Measurements from ENCODE around the gene HOXB9.

Gene HOXB9

GRCh38 chr17:48583708-48584222 is 42.4 kb downstream of the HOXB9 start:
- Histone ChIP-seq H3K36me3 (ENCODE audit: control insufficient read depth in 2 of 2, insufficient read depth in 2 of 2, low read length in 2 of 2) (peaks cover 0 to 3% of the 10 kb centered on the region in 2 donors), H3K9ac (ENCODE audit: low read depth in 1 of 2, low read length in 2 of 2) (no peak overlapping the region), H3K9me3 (ENCODE audit: control insufficient read depth in 2 of 2, low read length in 2 of 2) (no peaks in the 10 kb centered on the region), H3K27ac (ENCODE audit: low read depth in 2 of 2, low read length in 2 of 2) (peak overlapping the region in 1 of 2 donors; percentile 38), H3K27me3 (ENCODE audit: control insufficient read depth in 2 of 2, insufficient read depth in 2 of 2, low read length in 2 of 2) (peaks cover 2 to 4% of the 10 kb centered on the region in 2 donors), H3K4me3 (ENCODE audit: low read length in 2 of 2) (no peak overlapping the region), H3K4me1 (ENCODE audit: control insufficient read depth in 2 of 2, insufficient read depth in 2 of 2, low read length in 2 of 2) (peaks cover 39 to 61% of the 10 kb centered on the region in 2 donors)

GRCh38 chr17:48582750-48583069 is 43.4 kb downstream of the HOXB9 start:
- Histone ChIP-seq H3K27ac (ENCODE audit: low read depth in 2 of 2, low read length in 2 of 2) (peak overlapping the region; percentile 75 to 83), H3K9ac (ENCODE audit: low read depth in 1 of 2, low read length in 2 of 2) (peak overlapping the region in 1 of 2 donors; percentile 27), H3K36me3 (ENCODE audit: control insufficient read depth in 2 of 2, insufficient read depth in 2 of 2, low read length in 2 of 2) (peaks cover 0 to 3% of the 10 kb centered on the region in 2 donors), H3K27me3 (ENCODE audit: control insufficient read depth in 2 of 2, insufficient read depth in 2 of 2, low read length in 2 of 2) (peaks cover 2 to 4% of the 10 kb centered on the region in 2 donors), H3K9me3 (ENCODE audit: control insufficient read depth in 2 of 2, low read length in 2 of 2) (no peaks in the 10 kb centered on the region), H3K4me1 (ENCODE audit: control insufficient read depth in 2 of 2, insufficient read depth in 2 of 2, low read length in 2 of 2) (peaks cover 42 to 57% of the 10 kb centered on the region in 2 donors), H3K4me3 (ENCODE audit: low read length in 2 of 2) (peak overlapping the region; percentile 55 to 69)

DNA sequence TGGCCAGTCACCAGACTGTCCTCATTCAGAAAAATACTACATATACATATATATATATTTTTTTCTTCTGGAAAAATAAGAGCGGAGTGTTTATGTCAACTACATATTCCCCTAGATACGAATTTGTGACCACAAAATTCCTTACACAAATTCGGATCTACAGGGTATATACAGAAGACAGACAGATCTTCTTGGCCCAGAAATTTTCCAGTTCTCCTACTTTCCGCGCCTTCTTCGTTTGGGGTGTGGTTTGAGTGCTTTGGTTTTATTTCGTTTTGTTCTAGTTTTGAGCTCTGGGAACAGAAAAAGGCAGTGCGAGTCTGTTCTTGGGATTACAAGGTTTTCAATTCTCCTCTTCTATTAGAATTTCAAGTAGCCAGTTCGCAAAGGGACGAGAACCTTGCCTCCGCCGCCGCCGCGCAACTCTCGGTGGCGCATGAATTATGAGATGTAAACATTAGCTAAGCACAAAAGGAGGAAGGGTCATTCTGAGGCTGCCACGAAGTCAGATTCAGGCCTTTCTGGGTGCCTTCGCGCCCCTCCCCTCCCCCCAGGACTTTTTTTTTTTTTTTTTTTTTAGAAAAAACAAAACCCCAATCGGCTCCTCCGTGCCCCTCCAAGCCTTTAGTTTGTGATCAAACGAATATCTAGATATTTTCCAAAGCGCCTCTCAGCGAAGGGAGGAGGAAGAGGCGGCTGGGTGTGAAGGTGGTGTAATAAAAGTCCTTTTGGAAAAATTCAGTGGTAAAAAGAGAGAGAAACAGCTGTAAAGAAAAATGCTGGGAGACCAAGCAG is 46.2 kb downstream of the HOXB9 start:
- peaks cover 48% of the 10 kb centered on the region in 2 donors for H3K4me1 ChIP-seq (ENCODE audit: control insufficient read depth in 2 of 2, insufficient read depth in 2 of 2, low read length in 2 of 2)
- H3K9me3 ChIP-seq (ENCODE audit: control insufficient read depth in 2 of 2, low read length in 2 of 2) = no peaks in the 10 kb centered on the region
- peak overlapping the region; percentile 75 to 83 for H3K27ac ChIP-seq (ENCODE audit: low read depth in 2 of 2, low read length in 2 of 2)
- H3K9ac ChIP-seq (ENCODE audit: low read depth in 1 of 2, low read length in 2 of 2) = peak overlapping the region; percentile 41
- peaks cover 2 to 4% of the 10 kb centered on the region in 2 donors for H3K27me3 ChIP-seq (ENCODE audit: control insufficient read depth in 2 of 2, insufficient read depth in 2 of 2, low read length in 2 of 2)
- peaks cover 0 to 3% of the 10 kb centered on the region in 2 donors for H3K36me3 ChIP-seq (ENCODE audit: control insufficient read depth in 2 of 2, insufficient read depth in 2 of 2, low read length in 2 of 2)
- H3K4me3 ChIP-seq (ENCODE audit: low read length in 2 of 2) = peak overlapping the region; percentile 4 to 69

DNA sequence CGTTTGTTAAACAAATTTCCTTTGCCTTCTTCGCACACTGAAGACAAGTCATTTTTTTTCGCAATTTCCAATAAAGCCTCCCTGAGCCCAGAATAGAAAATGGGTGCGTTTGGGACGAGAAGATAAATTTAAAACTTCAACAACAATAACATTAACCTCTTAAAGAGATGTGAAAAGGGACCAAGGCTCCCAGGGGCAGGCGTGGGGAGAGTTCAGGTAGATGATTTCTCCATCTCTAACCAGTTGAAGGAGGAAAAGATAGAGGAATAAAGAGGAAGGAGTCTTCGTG is 46.7 kb downstream of the HOXB9 start:
- H3K27me3 ChIP-seq (ENCODE audit: control insufficient read depth in 2 of 2, insufficient read depth in 2 of 2, low read length in 2 of 2) = peaks cover 2 to 4% of the 10 kb centered on the region in 2 donors
- H3K9me3 ChIP-seq (ENCODE audit: control insufficient read depth in 2 of 2, low read length in 2 of 2) = no peaks in the 10 kb centered on the region
- H3K4me1 ChIP-seq (ENCODE audit: control insufficient read depth in 2 of 2, insufficient read depth in 2 of 2, low read length in 2 of 2) = peaks cover 44 to 48% of the 10 kb centered on the region in 2 donors
- peaks cover 0 to 3% of the 10 kb centered on the region in 2 donors for H3K36me3 ChIP-seq (ENCODE audit: control insufficient read depth in 2 of 2, insufficient read depth in 2 of 2, low read length in 2 of 2)
- H3K9ac ChIP-seq (ENCODE audit: low read depth in 1 of 2, low read length in 2 of 2) = peak overlapping the region in 1 of 2 donors; percentile 17
- H3K27ac ChIP-seq (ENCODE audit: low read depth in 2 of 2, low read length in 2 of 2) = peak overlapping the region; percentile 59 to 83
- H3K4me3 ChIP-seq (ENCODE audit: low read length in 2 of 2) = peak overlapping the region in 1 of 2 donors; percentile 75

GRCh38 chr17:48578616-48579470 is 47.3 kb downstream of the HOXB9 start:
- H3K9ac ChIP-seq (ENCODE audit: low read depth in 1 of 2, low read length in 2 of 2) = peak overlapping the region; percentile 55 to 72
- peak overlapping the region; percentile 41 to 75 for H3K4me3 ChIP-seq (ENCODE audit: low read length in 2 of 2)
- H3K9me3 ChIP-seq (ENCODE audit: control insufficient read depth in 2 of 2, low read length in 2 of 2) = no peaks in the 10 kb centered on the region
- H3K4me1 ChIP-seq (ENCODE audit: control insufficient read depth in 2 of 2, insufficient read depth in 2 of 2, low read length in 2 of 2) = peaks cover 39 to 48% of the 10 kb centered on the region in 2 donors
- peaks cover 0 to 3% of the 10 kb centered on the region in 2 donors for H3K36me3 ChIP-seq (ENCODE audit: control insufficient read depth in 2 of 2, insufficient read depth in 2 of 2, low read length in 2 of 2)
- H3K27me3 ChIP-seq (ENCODE audit: control insufficient read depth in 2 of 2, insufficient read depth in 2 of 2, low read length in 2 of 2) = peaks cover 2 to 4% of the 10 kb centered on the region in 2 donors
- H3K27ac ChIP-seq (ENCODE audit: low read depth in 2 of 2, low read length in 2 of 2) = peak overlapping the region; percentile 59 to 83

GRCh38 chr17:48577946-48578615 is 48.1 kb downstream of the HOXB9 start, which contains the start of gene HOXB4:
Gene HOXB4, minus strand, starts transcription at chr17:48578350. Its CDS starts 31 bp downstream, at chr17:48578319.
- Histone ChIP-seq H3K4me1 (ENCODE audit: control insufficient read depth in 2 of 2, insufficient read depth in 2 of 2, low read length in 2 of 2) (peaks cover 38 to 48% of the 10 kb centered on the region in 2 donors), H3K4me3 (ENCODE audit: low read length in 2 of 2) (peak within 1 kb of the TSS; percentile 53 to 75), H3K27ac (ENCODE audit: low read depth in 2 of 2, low read length in 2 of 2) (peak within 1 kb of the TSS; percentile 85 to 86), H3K36me3 (ENCODE audit: control insufficient read depth in 2 of 2, insufficient read depth in 2 of 2, low read length in 2 of 2) (no peaks in the 10 kb centered on the region), H3K27me3 (ENCODE audit: control insufficient read depth in 2 of 2, insufficient read depth in 2 of 2, low read length in 2 of 2) (peaks cover 2 to 4% of the 10 kb centered on the region in 2 donors), H3K9me3 (ENCODE audit: control insufficient read depth in 2 of 2, low read length in 2 of 2) (no peaks in the 10 kb centered on the region), H3K9ac (ENCODE audit: low read depth in 1 of 2, low read length in 2 of 2) (peak within 1 kb of the TSS; percentile 55 to 72)

- H3K27ac ChIP-seq (ENCODE audit: low read depth in 2 of 2, low read length in 2 of 2) = peak overlapping the region; percentile 85 to 86
- H3K36me3 ChIP-seq (ENCODE audit: control insufficient read depth in 2 of 2, insufficient read depth in 2 of 2, low read length in 2 of 2) = peaks cover 3 to 6% of the 10 kb centered on the region in 2 donors
- no peaks in the 10 kb centered on the region for H3K9me3 ChIP-seq (ENCODE audit: control insufficient read depth in 2 of 2, low read length in 2 of 2)
- H3K27me3 ChIP-seq (ENCODE audit: control insufficient read depth in 2 of 2, insufficient read depth in 2 of 2, low read length in 2 of 2) = peaks cover 2 to 4% of the 10 kb centered on the region in 2 donors
- H3K4me1 ChIP-seq (ENCODE audit: control insufficient read depth in 2 of 2, insufficient read depth in 2 of 2, low read length in 2 of 2) = peaks cover 34 to 47% of the 10 kb centered on the region in 2 donors
- H3K4me3 ChIP-seq (ENCODE audit: low read length in 2 of 2) = peak overlapping the region; percentile 53 to 60
- H3K9ac ChIP-seq (ENCODE audit: low read depth in 1 of 2, low read length in 2 of 2) = peak overlapping the region in 1 of 2 donors; percentile 50
Measured at GRCh38 chr17:48577330-48577945, 48.7 kb downstream of the HOXB9 start.

- peaks cover 2 to 4% of the 10 kb centered on the region in 2 donors for H3K27me3 ChIP-seq (ENCODE audit: control insufficient read depth in 2 of 2, insufficient read depth in 2 of 2, low read length in 2 of 2)
- peaks cover 6 to 7% of the 10 kb centered on the region in 2 donors for H3K36me3 ChIP-seq (ENCODE audit: control insufficient read depth in 2 of 2, insufficient read depth in 2 of 2, low read length in 2 of 2)
- no peaks in the 10 kb centered on the region for H3K9me3 ChIP-seq (ENCODE audit: control insufficient read depth in 2 of 2, low read length in 2 of 2)
- peak overlapping the region; percentile 85 to 86 for H3K27ac ChIP-seq (ENCODE audit: low read depth in 2 of 2, low read length in 2 of 2)
- H3K4me3 ChIP-seq (ENCODE audit: low read length in 2 of 2) = peak overlapping the region; percentile 53 to 60
- H3K9ac ChIP-seq (ENCODE audit: low read depth in 1 of 2, low read length in 2 of 2) = peak overlapping the region in 1 of 2 donors; percentile 50
- H3K4me1 ChIP-seq (ENCODE audit: control insufficient read depth in 2 of 2, insufficient read depth in 2 of 2, low read length in 2 of 2) = peaks cover 34 to 45% of the 10 kb centered on the region in 2 donors
Measured at GRCh38 chr17:48576479-48577309, 49.5 kb downstream of the HOXB9 start.

Data from mucosa of rectum (tissue), 2 donors.